ENCODE measurements around the gene TNFRSF13B. TPM values are rescaled to one million over a fixed set of nuclear protein-coding genes. Genes with fewer than 3 reads are reported as not detected.

TNFRSF13B gene
- total RNA-seq, 1 experiment from 2014 or later: not detected

GRCh38 chr17:16950488-16950887 is 21.4 kb downstream of the TNFRSF13B start (continued):
- TF ChIP-seq, protein P1, sequence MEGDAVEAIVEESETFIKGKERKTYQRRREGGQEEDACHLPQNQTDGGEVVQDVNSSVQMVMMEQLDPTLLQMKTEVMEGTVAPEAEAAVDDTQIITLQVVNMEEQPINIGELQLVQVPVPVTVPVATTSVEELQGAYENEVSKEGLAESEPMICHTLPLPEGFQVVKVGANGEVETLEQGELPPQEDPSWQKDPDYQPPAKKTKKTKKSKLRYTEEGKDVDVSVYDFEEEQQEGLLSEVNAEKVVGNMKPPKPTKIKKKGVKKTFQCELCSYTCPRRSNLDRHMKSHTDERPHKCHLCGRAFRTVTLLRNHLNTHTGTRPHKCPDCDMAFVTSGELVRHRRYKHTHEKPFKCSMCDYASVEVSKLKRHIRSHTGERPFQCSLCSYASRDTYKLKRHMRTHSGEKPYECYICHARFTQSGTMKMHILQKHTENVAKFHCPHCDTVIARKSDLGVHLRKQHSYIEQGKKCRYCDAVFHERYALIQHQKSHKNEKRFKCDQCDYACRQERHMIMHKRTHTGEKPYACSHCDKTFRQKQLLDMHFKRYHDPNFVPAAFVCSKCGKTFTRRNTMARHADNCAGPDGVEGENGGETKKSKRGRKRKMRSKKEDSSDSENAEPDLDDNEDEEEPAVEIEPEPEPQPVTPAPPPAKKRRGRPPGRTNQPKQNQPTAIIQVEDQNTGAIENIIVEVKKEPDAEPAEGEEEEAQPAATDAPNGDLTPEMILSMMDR (IDR thresholded peaks at IDR 0.05 in 2 of 3, conservative IDR thresholded peaks at IDR 0.05 in 1 of 3; ENCODE audit: borderline replicate concordance in 1 of 3, insufficient read depth in 1 of 3, low read depth in 2 of 3, low read length in 2 of 3): no peak
- no peak for TF ChIP-seq SIN3A (IDR thresholded peaks at IDR 0.05; ENCODE audit: low read depth)

- no peaks in the 10 kb centered on the region for H3K9me3 ChIP-seq (ENCODE audit: control insufficient read depth in 1 of 2, insufficient read depth in 1 of 2, low read depth in 1 of 2, low read length in 2 of 2)
- intact Hi-C loops (cut with micrococcal nuclease): no loop called here
- no peaks in the 10 kb centered on the region for H4K20me1 ChIP-seq (ENCODE audit: insufficient read depth)
- H3K4me3 ChIP-seq (replicated peaks in 1 of 2; ENCODE audit: low read depth in 1 of 2, low read length in 2 of 2): no peak overlapping the region
- ChIA-PET CTCF (no interaction called here), POLR2A (no interaction called here), RAD21 (ENCODE audit: low non-redundant PET in 1 of 2, low total read pairs in 2 of 2, uncharacterized antibody in 2 of 2, unreplicated experiment in 2 of 2) (no interaction called here)
- no peaks in the 10 kb centered on the region for H3K36me3 ChIP-seq (ENCODE audit: control insufficient read depth in 1 of 2, insufficient read depth in 2 of 2, low read length in 2 of 2)
- ATAC-seq: no peak
- H3K4me2 ChIP-seq (ENCODE audit: low read length): no peak overlapping the region
- no peaks in the 10 kb centered on the region for H3K79me2 ChIP-seq (ENCODE audit: insufficient read depth, low read length)
- peaks cover 2 to 14% of the 10 kb centered on the region in 2 experiments; a peak in 3 of 4 replicates for H3K4me1 ChIP-seq (ENCODE audit: control insufficient read depth in 1 of 2, insufficient read depth in 2 of 2, low read length in 2 of 2)
- no peak overlapping the region for H2AFZ ChIP-seq (ENCODE audit: low read depth, low read length, poor library complexity, severe bottlenecking)
- H3K9ac ChIP-seq (ENCODE audit: low read length): no peak overlapping the region
- H3K27ac ChIP-seq (ENCODE audit: low read depth, low read length): no peak overlapping the region
- no peaks in the 10 kb centered on the region for H3K9me2 ChIP-seq (ENCODE audit: insufficient read depth)
- TF ChIP-seq TCF7L2 (IDR thresholded peaks at IDR 0.05; ENCODE audit: borderline replicate concordance, extremely low read depth, insufficient read depth, insufficient read length): no peak
- TF ChIP-seq, protein P2, sequence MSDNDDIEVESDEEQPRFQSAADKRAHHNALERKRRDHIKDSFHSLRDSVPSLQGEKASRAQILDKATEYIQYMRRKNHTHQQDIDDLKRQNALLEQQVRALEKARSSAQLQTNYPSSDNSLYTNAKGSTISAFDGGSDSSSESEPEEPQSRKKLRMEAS (IDR thresholded peaks at IDR 0.05): no peak
- no peak for TF ChIP-seq POLR2AphosphoS5 (IDR thresholded peaks at IDR 0.05; ENCODE audit: low read depth, low read length)
- TF ChIP-seq ZNF274 (IDR thresholded peaks at IDR 0.05; ENCODE audit: low read depth, low read length): no peak
- TF ChIP-seq SIN3A (IDR thresholded peaks at IDR 0.05; ENCODE audit: low read depth): no peak
- TF ChIP-seq EZH2 (IDR thresholded peaks at IDR 0.05): no peak
- TF ChIP-seq CBX3 (IDR thresholded peaks at IDR 0.05; ENCODE audit: low read depth): no peak
- TF ChIP-seq YY1 (IDR thresholded peaks at IDR 0.05; ENCODE audit: extremely low read depth, insufficient replicate concordance, low read depth, low read length): no peak
- TF ChIP-seq EZH2phosphoT487 (IDR thresholded peaks at IDR 0.05; ENCODE audit: borderline replicate concordance): no peak
- TF ChIP-seq ZBTB33 (IDR thresholded peaks at IDR 0.05; ENCODE audit: extremely low read depth, insufficient replicate concordance, low read length): no peak
- TF ChIP-seq, protein P1 (IDR thresholded peaks at IDR 0.05 in 2 of 3, conservative IDR thresholded peaks at IDR 0.05 in 1 of 3; ENCODE audit: borderline replicate concordance in 1 of 3, insufficient read depth in 1 of 3, low read depth in 2 of 3, low read length in 2 of 3): no peak
- no peak for TF ChIP-seq EGR1 (IDR thresholded peaks at IDR 0.05; ENCODE audit: low read depth)
- no peak for TF ChIP-seq RAD21 (IDR thresholded peaks at IDR 0.05; ENCODE audit: low read depth)
- TF ChIP-seq SP1 (IDR thresholded peaks at IDR 0.05; ENCODE audit: low read depth): no peak
- no TSS peak for BruUV-seq (replicated peaks)
- no peak for DNase-seq (ENCODE audit: low read depth, low spot score)
- no peaks in the 10 kb centered on the region for H3K27me3 ChIP-seq (ENCODE audit: insufficient read depth, low read length)
These were observed 23.1 kb downstream of the TNFRSF13B start for GRCh38 chr17:16948587-16949376.
